GM19467 (cell line): ENCODE results near the gene MED4.
A peak's percentile ranks its signal among the peaks of the same experiment; 100 is the strongest.

Experiments used
- ATAC-seq: cut with Tn5 transposase; IDR thresholded peaks from one replicate; pipeline ENCODE4 v1.9.1; 2021; ENCODE audit warnings: mild to moderate bottlenecking, moderate library complexity; ENCODE audit not compliant: unreplicated experiment

The MED4 gene

DNA sequence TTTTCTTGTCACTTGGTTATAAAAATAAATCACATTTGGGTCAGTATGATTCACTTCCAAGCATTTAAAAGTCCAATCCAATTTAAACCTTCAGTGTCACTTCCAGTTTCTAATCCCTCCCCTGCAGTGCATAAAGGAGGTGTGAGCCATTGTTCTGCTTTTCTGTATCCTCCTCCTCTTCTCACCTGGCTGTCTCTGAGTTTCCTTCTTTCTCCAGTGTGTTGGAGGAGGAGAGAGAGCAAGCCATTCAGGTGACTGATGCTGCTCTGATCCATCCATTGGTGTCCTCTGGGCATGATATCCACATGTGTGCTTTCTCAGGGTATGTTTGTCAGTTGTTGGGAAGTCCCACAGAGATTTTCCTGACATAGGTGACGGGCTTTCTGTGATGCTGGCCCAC is 56.1 kb downstream of the MED4 start:
- ATAC-seq: no peak

GRCh38 chr13:48037346-48038173 is 57.3 kb downstream of the MED4 start, which contains the start of gene NUDT15:
NUDT15 (plus strand) TSS chr13:48037726; CDS start chr13:48037747, 21 bp downstream.
- peak; percentile 92 for ATAC-seq

GRCh38 chr13:48029859-48030258 is 65.0 kb downstream of the MED4 start:
- no peak for ATAC-seq

DNA sequence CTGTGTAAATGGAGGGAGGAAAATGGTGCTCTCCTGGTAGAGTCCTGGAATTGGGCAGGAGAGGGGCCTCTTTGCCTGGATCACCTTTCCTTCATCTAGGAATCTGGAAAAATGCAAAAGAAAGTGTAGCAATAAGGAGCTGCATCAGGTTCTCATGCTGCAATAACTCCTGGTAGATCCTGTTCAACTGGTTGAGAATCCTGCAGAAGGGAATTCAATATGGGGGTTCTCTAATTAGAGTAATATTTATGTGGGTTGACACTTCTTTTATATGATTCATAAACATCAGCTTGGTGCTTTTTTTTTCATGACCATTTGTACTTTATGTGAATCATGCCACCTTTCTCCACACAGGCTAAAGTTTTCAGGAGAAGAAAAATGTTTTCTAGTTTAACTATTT is 66.8 kb downstream of the MED4 start:
- ATAC-seq: no peak
